HG02981 (cell line): ENCODE results near the gene TLR10.
"Not testable (repeated sequence)": the region's sequence is repeated elsewhere in the genome, so short reads cannot be mapped to it uniquely, and the experiment has no call there.

Experiments used
- ATAC-seq: cut with Tn5 transposase; IDR thresholded peaks from one replicate; pipeline ENCODE4 v1.9.1; 2021; ENCODE audit warnings: mild to moderate bottlenecking, moderate library complexity; ENCODE audit not compliant: unreplicated experiment

Gene TLR10

DNA sequence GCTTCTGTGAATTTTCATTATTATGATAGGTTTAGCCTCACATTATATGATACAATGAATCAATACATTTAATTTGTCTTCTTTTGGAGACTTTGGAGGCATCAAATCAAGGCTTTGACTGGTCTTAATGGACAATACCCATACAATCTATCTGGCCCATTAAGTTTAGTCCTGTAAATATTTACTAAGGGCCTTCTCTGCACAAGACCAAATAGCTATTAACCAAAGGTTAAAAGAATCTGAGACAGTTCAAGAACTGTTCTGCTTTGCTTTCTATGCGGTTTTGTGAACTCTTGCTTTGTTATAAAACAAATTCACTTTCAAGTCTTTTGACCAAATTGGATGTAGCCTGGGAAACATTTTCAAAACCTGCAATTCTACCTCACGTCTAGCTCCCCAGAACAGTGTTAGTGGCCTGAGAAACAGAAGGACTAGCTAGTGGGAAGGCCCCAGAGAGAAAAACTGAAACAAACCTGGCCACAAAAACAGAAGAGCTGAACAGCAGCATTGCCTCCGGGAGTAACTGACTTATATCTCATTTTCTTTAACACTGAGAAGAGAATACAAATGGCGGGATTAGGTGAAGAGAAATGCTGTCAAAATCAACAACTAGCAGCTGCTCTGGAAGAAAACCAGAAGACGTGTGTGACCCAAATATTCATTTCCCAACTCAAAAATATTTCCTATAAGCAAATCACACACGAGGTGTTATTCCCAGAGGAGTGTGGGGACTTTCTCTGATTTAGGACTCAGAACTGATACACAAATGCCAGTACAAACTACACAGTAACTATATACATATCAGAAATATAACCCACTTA is 21.3 kb upstream of the TLR10 start:
- peak; percentile 49 for ATAC-seq

GRCh38 chr4:38802561-38803355 is 20.0 kb upstream of the TLR10 start:
- ATAC-seq: no peak

DNA sequence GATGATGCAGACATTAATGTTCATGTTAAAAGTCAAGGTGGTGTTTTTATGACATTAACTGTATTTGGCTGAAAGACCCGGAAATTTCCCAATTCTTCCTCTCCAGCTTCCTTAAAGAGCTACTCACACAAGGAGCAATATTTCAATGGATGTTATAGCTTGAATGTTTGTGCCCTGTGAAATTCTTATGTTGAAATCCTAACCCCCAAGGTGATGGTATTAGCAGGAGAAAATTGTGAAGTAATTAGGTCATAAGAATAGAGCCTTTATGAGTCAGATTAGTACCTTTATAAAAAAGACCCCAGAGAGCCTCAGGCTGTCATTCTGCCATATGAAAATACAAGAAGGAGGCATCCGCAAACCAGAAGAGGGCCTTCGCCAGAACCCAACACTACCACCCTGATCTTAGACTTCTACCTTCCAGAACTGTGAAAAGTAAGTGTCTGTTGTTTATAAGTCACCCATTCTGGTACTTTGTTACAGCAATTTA is 18.2 kb upstream of the TLR10 start:
- no peak for ATAC-seq

GRCh38 chr4:38800366-38800765 is 17.6 kb upstream of the TLR10 start:
- ATAC-seq: no peak

- ATAC-seq: no peak
Observed at GRCh38 chr4:38795087-38795486, 12.3 kb upstream of the TLR10 start.

DNA sequence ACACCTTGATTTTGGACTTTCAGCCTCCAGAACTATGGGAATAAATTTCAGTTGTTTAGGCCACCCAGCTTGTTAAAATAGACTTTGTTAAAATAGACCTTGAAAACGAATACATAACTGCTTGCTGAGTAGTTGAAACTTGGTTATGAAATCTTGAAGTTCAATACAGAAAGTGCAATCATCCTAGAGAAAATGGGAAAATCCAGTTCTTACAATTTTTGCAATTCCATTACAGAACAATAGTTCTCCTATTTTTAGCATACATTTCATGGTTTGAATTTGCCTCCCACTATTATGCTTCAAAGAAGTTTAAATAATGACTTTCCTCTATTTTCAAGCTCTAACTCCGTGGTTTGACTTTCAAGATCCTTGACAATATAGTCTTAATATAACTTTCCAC is 11.3 kb upstream of the TLR10 start:
- ATAC-seq: no peak

GRCh38 chr4:38791010-38791409 is 8.2 kb upstream of the TLR10 start:
- no peak for ATAC-seq

- ATAC-seq: no peak
Observed at GRCh38 chr4:38788317-38788716, 5.5 kb upstream of the TLR10 start.

- no peak for ATAC-seq
Observed at GRCh38 chr4:38787693-38788092, 4.9 kb upstream of the TLR10 start.

GRCh38 chr4:38785901-38786402 is 3.2 kb upstream of the TLR10 start:
- ATAC-seq: peak; percentile 68

DNA sequence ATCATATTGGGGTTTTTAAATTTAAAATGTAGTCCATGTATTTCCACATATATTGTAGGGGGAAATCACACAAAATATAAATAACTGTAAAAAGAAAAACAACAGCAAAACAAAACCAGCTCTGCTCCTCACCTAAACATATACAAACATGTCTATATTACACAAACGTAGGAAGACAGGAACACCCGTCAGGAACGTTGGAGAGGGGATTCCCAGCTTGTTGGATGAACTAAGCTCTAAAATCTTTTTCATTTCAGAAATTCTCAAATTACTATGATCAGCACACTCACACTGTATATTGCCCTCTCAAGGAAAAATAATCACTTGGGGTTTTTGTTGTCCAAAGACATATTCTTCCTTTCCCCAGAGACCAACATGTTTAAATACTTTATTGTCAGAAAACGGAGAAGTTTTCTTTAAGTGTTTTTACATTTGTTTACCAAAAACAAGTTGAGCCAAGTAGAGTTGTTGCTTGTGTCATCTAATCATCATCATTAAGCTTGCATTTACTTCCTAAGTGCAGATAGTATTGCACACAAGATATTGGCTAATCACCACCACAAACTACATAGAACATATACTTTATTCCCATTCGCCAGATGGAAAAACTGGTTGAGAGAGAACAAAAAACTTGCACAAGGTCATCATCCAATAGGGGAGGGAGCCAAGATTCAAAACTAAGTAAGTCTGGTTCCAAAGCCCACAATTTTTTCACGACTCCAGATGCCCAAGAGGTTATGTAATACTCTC is 2.4 kb upstream of the TLR10 start:
- ATAC-seq: no peak

DNA sequence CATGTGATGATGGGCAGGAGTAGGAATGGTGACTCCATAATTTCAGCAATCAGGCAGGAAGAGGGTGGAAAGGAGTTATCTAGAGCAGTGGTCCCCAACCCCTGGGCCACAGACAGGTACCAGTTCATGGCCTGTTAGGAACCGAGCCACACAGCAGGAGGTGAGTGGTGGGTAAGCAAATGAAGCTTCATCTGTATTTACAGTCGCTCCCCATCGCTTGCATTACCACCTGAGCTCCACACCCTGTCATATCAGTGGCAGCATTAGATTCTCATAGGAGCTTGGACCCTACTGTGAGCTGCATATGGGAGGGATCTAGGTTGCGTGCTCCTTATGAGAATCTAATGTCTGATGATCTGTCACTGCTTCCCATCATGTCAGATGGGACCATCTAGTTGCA is 1.4 kb upstream of the TLR10 start:
- ATAC-seq: no peak

DNA sequence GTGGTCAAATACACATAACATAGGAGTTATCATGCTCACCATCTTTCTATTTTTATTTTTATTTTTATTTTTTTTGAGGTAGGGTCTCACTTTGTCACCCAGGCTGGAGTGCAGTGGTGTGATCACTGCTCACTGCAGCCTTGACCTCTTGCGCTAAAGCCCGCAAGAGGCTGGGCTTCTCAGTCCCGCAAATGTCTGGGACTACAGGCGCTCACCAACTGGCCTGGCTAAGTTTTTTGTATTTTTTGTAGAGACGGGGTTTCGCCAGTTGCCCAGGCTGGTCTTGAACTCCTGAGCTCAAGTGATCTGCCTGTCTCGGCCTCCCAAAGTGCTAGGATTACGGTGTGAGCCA is 295 bp upstream of the TLR10 start:
- no peak for ATAC-seq

- no peak for ATAC-seq
Observed at GRCh38 chr4:38781854-38782261, 932 bp downstream of the TLR10 start.

DNA sequence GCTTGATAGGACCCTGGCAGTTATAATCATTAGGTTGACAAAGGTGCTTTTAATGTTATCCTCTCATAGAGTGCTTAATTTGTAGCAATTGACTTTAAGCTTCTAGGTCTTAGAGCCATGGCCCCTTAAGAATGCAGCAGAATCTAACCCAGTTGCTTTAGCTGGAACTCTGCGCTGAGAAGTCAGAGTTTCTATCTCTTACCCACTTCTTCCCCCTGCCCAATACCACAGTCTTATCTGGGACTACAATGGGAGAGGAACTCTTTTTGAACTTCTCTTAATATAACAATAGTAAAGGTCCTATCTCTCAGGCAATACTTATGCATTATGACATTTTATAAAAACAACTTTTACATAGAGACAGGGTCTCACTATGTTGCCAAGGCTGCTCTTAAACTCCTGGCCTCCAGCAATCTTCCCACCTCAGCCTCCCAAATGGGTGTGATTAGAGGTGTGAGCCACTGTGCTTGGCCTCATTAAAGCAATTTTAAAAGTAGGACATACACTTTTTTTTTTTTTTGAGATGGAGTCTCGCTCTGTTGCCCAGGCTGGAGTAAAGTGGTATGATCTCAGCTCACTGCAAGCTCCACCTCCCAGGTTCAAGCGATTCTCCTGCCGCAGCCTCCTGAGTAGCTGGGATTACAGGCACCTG is 1.8 kb downstream of the TLR10 start:
- ATAC-seq: no peak

DNA sequence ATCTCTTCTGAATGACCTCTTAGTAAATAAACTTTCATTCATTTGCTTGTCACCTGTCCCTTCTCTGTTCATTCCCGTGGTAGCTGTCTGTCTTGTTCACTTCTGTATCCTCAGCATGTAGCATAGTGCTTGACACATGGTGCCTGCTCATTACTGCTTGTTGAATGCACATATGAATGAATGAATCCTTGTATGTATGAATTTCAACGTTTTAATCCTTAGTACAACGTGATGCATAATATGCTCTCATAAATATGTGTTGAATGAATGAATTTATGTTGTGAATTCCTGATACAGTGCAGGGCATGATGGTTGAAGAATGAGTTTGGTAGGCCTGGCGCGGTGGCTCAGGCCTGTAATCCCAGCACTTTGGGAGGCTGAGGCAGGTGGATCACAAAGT is 3.0 kb downstream of the TLR10 start:
- ATAC-seq: no peak

- ATAC-seq: not testable (repeated sequence)
Observed at GRCh38 chr4:38777925-38778324, 4.9 kb downstream of the TLR10 start.

DNA sequence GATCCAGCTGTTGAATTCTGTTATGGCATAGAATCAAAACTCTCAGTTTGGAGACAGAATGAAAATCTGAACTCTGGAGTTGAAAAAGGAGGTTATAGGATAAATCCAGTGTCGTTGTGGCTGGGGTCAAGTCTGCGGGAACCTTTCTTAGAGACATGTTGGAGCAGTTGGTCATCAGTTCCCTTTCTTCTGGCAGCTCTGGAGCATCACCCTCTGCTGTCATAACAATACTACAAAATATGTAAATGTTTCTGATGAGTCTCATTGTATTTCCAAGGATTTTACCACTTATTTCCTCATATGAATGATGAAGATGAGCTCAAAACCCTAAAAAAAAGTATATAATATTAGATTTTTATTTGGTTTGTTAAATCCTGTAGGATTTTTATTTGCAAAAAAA is 7.5 kb downstream of the TLR10 start:
- ATAC-seq: no peak

DNA sequence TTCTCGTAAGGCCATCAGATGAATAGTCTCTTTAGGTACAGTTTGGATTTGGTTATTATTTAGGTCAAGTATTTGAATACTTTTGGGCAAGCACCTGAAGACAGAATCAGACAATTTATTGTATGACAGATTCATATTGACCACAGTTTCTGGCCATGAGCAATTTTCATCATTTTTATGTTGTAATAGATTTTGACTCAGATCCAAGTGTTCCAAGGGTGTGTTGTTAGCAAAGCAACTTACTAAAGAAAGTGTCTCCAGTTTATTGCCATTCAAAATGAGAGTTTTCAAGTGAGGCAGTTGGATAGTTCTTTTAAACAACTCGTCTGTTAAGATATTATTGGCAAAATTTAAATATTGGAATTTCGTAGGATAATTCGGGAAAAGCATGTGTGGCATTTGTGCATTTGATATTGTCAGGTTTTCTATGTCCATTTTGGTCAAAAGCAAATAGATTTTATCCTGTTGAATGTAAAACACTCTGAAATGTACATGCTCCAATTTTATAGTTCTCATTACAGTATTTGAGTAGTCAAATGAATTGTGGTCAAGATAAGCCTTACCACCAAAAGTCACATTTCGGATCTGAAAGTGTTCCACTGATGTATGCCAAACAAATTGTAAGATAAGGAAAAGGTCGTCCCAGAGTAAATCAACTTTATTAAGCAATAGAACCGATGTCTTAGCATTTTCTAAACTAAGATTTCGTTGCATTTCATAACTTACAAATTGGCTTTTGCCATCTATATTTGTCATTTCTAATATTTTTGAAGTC is 8.4 kb downstream of the TLR10 start:
- no peak for ATAC-seq

DNA sequence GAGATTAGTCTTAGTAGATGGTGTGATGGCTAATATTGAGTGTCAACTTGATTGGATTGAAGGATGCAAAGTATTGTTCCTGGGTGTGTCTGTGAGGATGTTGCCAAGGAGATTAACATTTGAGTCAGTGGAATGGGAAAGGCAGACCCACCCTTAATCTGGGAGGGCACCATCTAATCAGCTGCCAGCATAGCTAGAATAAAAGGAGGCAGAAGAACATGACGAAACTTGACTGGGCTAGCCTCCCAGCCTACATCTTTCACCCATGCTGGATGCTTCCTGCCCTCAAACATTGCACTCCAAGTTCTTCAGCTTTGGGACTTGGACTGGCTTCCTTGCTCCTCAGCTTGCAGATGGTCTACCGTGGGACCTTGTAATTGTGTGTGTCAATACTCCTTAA is 12.5 kb downstream of the TLR10 start:
- ATAC-seq: not testable (repeated sequence)
